Activated B cell treated with CpG ODN at 0.5 μM for 24 hours (primary cell): ENCODE measurements around the gene MAN1B1. TPM values are rescaled to one million over a fixed set of nuclear protein-coding genes. Genes with fewer than 3 reads are reported as not detected.
A peak's percentile ranks its signal among the peaks of the same experiment; 100 is the strongest.
"Not testable (repeated sequence)": the region's sequence is repeated elsewhere in the genome, so short reads cannot be mapped to it uniquely, and the experiment has no call there.

ENCODE experiments used
- ATAC-seq: fragments of 200-7000 bp; cut with Tn5 transposase; one replicate; pipeline ENCODE4 v1.10.0; 2021; ENCODE audit warnings: low read depth, mild to moderate bottlenecking, moderate library complexity
- CTCF ChIA-PET: fragments of 350-600 bp; sonication (Branson Sonifier 250); formaldehyde crosslinking; loops from one replicate; lab custom pipeline; 2021; ENCODE audit warnings: antibody characterized with exemption; lab: Charles Lee
- POLR2A ChIA-PET: fragments of 350-600 bp; sonication (Branson Sonifier 250); formaldehyde crosslinking; loops from one replicate; lab custom pipeline; 2021; ENCODE audit warnings: antibody characterized with exemption; lab: Charles Lee
- DNase-seq: peaks from one replicate; pipeline ENCODE4 v3.0.0; 2022
- H3K27ac Mint-ChIP-seq: one replicate; pipeline ENCODE4 v1.8.0; 2020; ENCODE audit warnings: mixed read lengths
- H3K27me3 Mint-ChIP-seq: one replicate; pipeline ENCODE4 v1.8.0; 2021; ENCODE audit warnings: mixed read lengths
- H3K36me3 Mint-ChIP-seq: one replicate; pipeline ENCODE4 v1.8.0; 2021; ENCODE audit warnings: low read depth, mixed read lengths
- H3K4me1 Mint-ChIP-seq: one replicate; pipeline ENCODE4 v1.8.0; 2021; ENCODE audit warnings: mixed read lengths
- H3K4me3 Mint-ChIP-seq: one replicate; pipeline ENCODE4 v1.8.0; 2020; ENCODE audit warnings: mild to moderate bottlenecking, mixed read lengths
- H3K9me3 Mint-ChIP-seq: one replicate; pipeline ENCODE4 v1.8.0; 2020; ENCODE audit warnings: mixed read lengths
- intact Hi-C: fragments of 100-400 bp; cut with micrococcal nuclease; formaldehyde crosslinking; loops from one replicate; pipeline ENCODE4 v1.15.1; 2024
- total RNA-seq: library from RNA; stranded (reverse); gene quantifications from 2 replicates; pipeline ENCODE4 v1.2.3, GENCODE V29; 2022
- TF ChIP-seq, protein P1 (sequence below): fragments of 200-600 bp; IDR thresholded peaks from one replicate; pipeline ENCODE4 v1.8.0; 2022; ENCODE audit warnings: antibody characterized with exemption, mild to moderate bottlenecking

MAN1B1 gene
- total RNA-seq, 1 donor from 2014 or later = 37.7 TPM

DNA sequence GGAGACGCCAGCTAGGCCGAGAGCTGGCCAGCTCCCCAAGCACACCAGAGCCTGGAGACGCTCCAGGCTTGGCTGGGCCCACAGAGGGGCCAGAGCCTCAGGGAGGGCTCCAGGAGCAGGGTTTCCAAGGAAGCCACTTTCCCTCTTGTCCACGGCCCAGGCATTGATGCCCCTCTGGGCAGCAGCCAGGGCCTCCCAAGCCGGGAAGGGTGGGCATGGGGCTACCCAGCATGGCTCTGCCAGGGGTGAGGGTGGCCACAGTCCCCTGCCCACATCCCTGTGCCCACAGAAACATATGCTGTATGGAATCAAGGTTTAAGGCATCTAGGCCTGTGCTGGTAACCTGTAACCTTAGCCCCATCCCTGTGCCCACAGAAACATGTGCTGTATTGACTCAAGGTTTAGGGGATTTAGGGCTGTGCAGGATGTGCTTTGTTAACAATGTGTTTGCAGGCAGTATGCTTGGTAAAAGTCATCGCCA, 29.3 kb downstream of the MAN1B1 start:
- no peak for ATAC-seq
- no peak for DNase-seq
- Mint-ChIP-seq H3K36me3 (peaks cover 8% of the 10 kb centered on the region), H3K4me3 (no peak overlapping the region), H3K4me1 (peaks cover 32% of the 10 kb centered on the region), H3K27me3 (no peaks in the 10 kb centered on the region), H3K9me3 (no peaks in the 10 kb centered on the region), H3K27ac (no peak overlapping the region)
- TF ChIP-seq, protein P1, sequence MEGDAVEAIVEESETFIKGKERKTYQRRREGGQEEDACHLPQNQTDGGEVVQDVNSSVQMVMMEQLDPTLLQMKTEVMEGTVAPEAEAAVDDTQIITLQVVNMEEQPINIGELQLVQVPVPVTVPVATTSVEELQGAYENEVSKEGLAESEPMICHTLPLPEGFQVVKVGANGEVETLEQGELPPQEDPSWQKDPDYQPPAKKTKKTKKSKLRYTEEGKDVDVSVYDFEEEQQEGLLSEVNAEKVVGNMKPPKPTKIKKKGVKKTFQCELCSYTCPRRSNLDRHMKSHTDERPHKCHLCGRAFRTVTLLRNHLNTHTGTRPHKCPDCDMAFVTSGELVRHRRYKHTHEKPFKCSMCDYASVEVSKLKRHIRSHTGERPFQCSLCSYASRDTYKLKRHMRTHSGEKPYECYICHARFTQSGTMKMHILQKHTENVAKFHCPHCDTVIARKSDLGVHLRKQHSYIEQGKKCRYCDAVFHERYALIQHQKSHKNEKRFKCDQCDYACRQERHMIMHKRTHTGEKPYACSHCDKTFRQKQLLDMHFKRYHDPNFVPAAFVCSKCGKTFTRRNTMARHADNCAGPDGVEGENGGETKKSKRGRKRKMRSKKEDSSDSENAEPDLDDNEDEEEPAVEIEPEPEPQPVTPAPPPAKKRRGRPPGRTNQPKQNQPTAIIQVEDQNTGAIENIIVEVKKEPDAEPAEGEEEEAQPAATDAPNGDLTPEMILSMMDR = no peak
- ChIA-PET POLR2A (interaction anchor here (1.2 to 3.6 kb wide), 4 partner anchors 13 to 124 kb away, joined by 10 to 22 read pairs (median 14); partner anchors contain the start of genes MAN1B1, RNF208 and TUBB4B), CTCF (interaction anchor here (1.0 to 1.4 kb wide), 2 partner anchors 69 to 111 kb away, joined by 3 to 4 read pairs; partner anchors contain the start of gene RNF224)
- intact Hi-C loops = no loop called here

DNA sequence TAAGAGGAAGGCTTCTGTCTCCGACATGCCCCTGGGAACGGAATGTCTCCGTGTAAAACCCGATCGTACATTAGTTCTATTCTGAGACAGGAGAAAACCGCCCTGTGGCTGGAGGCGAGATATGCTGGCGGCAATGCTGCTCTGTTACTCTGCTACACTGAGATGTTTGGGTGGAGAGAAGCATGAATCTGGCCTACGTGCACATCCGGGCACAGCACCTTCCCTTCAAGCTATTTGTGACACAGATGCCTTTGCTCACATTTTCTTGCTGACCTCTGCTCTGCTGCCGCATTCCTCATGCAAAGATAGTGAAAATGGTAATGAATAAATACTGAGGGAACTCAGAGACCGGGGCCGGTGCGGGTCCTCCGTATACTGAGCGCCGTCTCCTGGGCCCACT, 29.9 kb downstream of the MAN1B1 start:
- TF ChIP-seq, protein P1 = no peak
- DNase-seq = no peak
- Mint-ChIP-seq H3K27ac (no peak overlapping the region), H3K36me3 (peaks cover 5% of the 10 kb centered on the region), H3K4me1 (peaks cover 35% of the 10 kb centered on the region), H3K27me3 (no peaks in the 10 kb centered on the region), H3K9me3 (no peaks in the 10 kb centered on the region), H3K4me3 (no peak overlapping the region)
- ChIA-PET POLR2A (interaction anchor here (2.2 to 3.6 kb wide), 2 partner anchors 124 kb away, joined by 9 to 22 read pairs; partner anchors contain the start of gene TUBB4B), CTCF (interaction anchor here (2.4 kb wide), 1 partner anchor 110 kb away, joined by 11 read pairs; the partner anchor contains the start of gene RNF224)
- intact Hi-C loops = no loop called here
- ATAC-seq = no peak

DNA sequence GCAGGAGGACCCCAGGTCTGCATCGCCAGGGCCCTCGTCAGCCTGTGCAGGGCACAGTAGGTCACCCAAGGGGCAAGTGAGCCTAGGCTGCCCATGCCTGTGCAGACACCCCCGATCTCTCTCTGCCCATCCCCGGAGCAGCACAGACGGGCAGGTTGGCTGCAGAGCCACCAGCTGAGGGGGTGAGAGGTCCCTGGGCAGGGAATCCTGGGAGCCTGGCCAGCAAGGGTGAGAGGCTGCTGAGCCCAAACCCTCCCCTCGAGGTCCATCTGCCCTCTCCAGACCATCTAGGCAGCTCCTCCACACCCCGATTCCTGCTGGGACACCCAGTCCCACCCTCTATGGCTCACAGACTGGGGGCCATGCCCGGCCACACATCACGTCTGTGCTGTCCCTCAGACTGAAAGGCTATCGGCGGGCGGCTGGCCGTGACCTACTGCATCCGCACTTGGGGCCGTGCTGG, 30.5 kb downstream of the MAN1B1 start:
- Mint-ChIP-seq H3K27ac (no peak overlapping the region), H3K9me3 (no peaks in the 10 kb centered on the region), H3K4me1 (peaks cover 41% of the 10 kb centered on the region), H3K4me3 (no peak overlapping the region), H3K36me3 (peaks cover 5% of the 10 kb centered on the region), H3K27me3 (no peaks in the 10 kb centered on the region)
- TF ChIP-seq, protein P1 = no peak
- CTCF ChIA-PET = interaction anchor here (1.6 to 2.4 kb wide), 3 partner anchors 22 to 119 kb away, joined by 5 to 11 read pairs (median 8); partner anchors contain the start of gene RNF224
- DNase-seq = no peak
- POLR2A ChIA-PET = interaction anchor here (1.6 to 2.2 kb wide), 3 partner anchors 12 to 123 kb away, joined by 3 to 9 read pairs (median 9); partner anchors contain the start of gene TUBB4B
- ATAC-seq = no peak
- intact Hi-C loops = no loop called here

DNA sequence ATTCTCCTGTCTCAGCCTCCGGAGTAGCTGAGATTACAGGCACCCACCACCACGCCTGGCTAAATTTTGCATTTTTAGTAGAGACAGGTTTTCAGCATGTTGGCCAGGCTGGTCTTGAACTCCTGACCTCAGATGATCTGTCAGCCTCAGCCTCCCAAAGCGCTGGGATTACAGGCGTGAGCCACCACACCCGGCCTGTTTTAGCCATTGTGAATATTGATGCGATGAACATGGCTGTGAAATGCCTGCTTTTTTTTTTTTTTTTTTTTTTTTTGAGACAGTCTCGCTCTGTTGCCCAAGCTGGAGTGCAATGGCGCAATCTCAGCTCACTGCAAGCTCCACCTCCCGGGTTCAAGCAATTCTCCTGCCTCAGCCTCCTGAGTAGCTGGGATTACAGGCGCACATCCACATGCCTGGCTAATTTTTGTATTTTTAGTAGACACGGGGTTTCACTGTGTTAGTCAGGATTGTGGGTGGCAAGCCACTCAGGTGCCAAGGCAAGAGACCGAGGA, 31.4 kb downstream of the MAN1B1 start:
- ATAC-seq, H3K9me3 Mint-ChIP-seq, DNase-seq, H3K36me3 Mint-ChIP-seq, H3K27me3 Mint-ChIP-seq, H3K4me3 Mint-ChIP-seq, H3K27ac Mint-ChIP-seq: not testable (repeated sequence)
- POLR2A ChIA-PET = interaction anchor here (0.7 to 2.2 kb wide), 9 partner anchors 11 to 433 kb away, joined by 3 to 9 read pairs (median 4); partner anchors contain the start of genes MAN1B1, NRARP, RNF224 and TUBB4B
- peaks cover 44% of the 10 kb centered on the region for H3K4me1 Mint-ChIP-seq
- CTCF ChIA-PET = interaction anchor here (0.9 to 2.4 kb wide), 6 partner anchors 11 to 118 kb away, joined by 3 to 11 read pairs (median 4); partner anchors contain the start of genes MAN1B1 and RNF224
- intact Hi-C loops = loop anchor here (1.0 to 2.0 kb wide), 7 partner anchors 11 to 118 kb away; partner anchors contain the start of genes ANAPC2, MAN1B1, RNF224 and SSNA1

DNA sequence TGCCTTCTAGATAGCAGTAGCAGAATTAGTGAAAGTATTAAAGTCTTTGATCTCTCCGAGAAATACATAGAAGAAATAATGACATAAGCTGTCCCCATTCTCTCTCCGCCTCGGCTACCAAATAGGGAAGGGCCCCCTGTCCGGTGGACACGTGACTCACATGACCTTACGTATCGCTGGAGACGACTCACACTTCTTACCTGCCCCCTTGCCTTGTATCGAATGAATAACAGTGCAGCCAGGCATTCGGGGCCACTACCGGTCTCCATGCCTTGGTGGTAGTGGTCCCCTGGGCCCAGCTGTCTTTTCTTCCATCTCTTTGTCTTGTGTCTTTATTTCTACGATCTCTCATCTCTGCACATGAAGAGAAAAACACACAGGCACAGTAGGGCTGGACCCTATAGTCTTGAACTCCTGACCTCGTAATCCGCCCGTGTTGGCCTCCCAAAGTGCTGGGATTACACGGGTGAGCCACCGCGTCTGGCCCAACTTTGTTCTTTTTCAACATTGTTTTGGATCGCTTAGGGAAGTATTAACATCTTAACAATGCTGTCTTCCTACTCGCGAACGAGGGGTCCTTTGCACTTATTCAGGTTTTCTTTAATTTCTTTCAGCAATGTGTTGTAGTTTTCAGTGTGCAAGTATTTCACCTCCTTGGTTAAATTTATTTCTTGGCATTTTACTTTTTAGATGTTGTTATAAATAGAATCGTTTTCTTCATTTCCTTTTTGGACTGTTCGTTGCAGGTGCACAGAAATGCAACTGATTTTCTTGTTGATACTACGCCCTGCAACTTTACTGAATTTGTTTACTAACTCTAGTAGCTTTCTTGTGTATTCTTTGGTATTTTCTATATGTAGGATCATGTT, 35.4 kb downstream of the MAN1B1 start:
- ChIA-PET POLR2A (interaction anchor here (0.7 to 1.8 kb wide), 10 partner anchors 29 to 155 kb away, joined by 3 to 29 read pairs (median 5); partner anchors contain the start of genes MAN1B1, RNF224, SAPCD2 and SSNA1), CTCF (interaction anchor here (1.2 to 2.7 kb wide), 2 partner anchors 105 kb away, joined by 5 to 10 read pairs; partner anchors contain the start of gene RNF224)
- intact Hi-C loops = loop anchor here (10.0 kb wide), 1 partner anchor 77 kb away; the partner anchor contains the start of gene NPDC1
- peaks cover 59% of the 10 kb centered on the region for H3K4me1 Mint-ChIP-seq
- peak; percentile 64 for ATAC-seq
- peak overlapping the region; percentile 69 for H3K4me3 Mint-ChIP-seq
- H3K36me3 Mint-ChIP-seq, H3K27me3 Mint-ChIP-seq, H3K9me3 Mint-ChIP-seq, DNase-seq: not testable (repeated sequence)
- H3K27ac Mint-ChIP-seq = peak overlapping the region; percentile 88

DNA sequence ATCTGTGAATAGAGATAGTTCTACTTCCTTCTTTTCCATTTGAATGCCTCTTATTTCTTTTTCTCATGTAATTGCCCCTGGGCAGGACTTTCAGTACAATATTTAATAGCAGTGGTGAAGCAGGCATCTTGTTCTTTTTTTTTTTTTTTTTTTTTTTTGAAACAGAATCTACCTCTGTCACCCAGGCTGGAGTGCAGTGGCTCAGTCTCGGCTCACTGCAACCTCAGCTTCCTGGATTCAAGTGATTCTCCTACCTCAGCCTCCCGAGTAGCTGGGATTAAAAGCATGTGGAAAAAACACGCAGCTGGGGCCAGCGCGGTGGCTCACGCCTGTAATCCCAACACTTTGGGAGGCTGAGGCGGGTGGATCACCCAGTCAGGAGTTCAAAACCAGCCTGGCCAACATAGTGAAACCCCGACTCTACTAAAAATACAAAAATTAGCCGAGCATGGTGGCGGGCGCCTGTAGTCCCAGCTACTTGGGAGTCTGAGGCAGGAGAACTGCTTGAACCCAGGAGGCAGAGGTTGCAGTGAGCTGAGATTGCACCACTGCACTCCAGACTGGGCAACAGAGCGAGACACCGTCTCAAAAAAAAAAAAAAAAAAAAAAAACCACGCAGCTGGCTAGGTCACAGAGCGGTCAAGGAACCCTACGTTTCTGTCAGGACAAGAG, 36.1 kb downstream of the MAN1B1 start:
- peak; percentile 6 for ATAC-seq
- not testable (repeated sequence) for H3K9me3 Mint-ChIP-seq, H3K27me3 Mint-ChIP-seq, DNase-seq, H3K36me3 Mint-ChIP-seq
- ChIA-PET CTCF (interaction anchor here (1.2 kb wide), 1 partner anchor 104 kb away, joined by 5 read pairs; the partner anchor contains the start of gene RNF224), POLR2A (interaction anchor here (0.6 to 1.8 kb wide), 13 partner anchors 14 to 781 kb away, joined by 3 to 29 read pairs (median 5); partner anchors contain the start of genes MAN1B1, RNF224, SAPCD2 and SSNA1)
- peak overlapping the region; percentile 88 for H3K27ac Mint-ChIP-seq
- peak overlapping the region; percentile 69 for H3K4me3 Mint-ChIP-seq
- intact Hi-C loops = loop anchor here (10.0 kb wide), 1 partner anchor 78 kb away; the partner anchor contains the start of gene NPDC1
- peaks cover 64% of the 10 kb centered on the region for H3K4me1 Mint-ChIP-seq
